Gastroesophageal sphincter (tissue), 4 donors: ENCODE measurements around the gene RBM23. TPM values are rescaled to one million over a fixed set of nuclear protein-coding genes. Genes with fewer than 3 reads are reported as not detected.

Source experiments
- ATAC-seq: fragments of 150-250 bp; one replicate; pipeline ENCODE4 v1.9.1; 2016; ENCODE audit warnings: mild to moderate bottlenecking, moderate library complexity
- H3K27ac ChIP-seq, 4 donors: fragments of 200-600 bp; sonication (generic) in 3 of 4; 1 replicate in 3 of 4; 2 replicates in 1 of 4; pipeline ENCODE4 v1.5.1; 2016 to 2019
- H3K27me3 ChIP-seq: fragments of 200-600 bp; sonication (generic); one replicate; pipeline ENCODE4 v1.5.1; 2019
- H3K36me3 ChIP-seq, 2 donors: fragments of 200-600 bp; sonication (generic); one replicate each; pipeline ENCODE4 v1.5.1; 2019; ENCODE audit warnings: control low read depth in 1 of 2
- H3K4me1 ChIP-seq, 3 donors: fragments of 200-600 bp; sonication (generic); 1 replicate in 2 of 3; 2 replicates in 1 of 3; pipeline ENCODE4 v1.5.1; 2016 to 2019; ENCODE audit warnings: control low read depth in 2 of 3
- H3K4me3 ChIP-seq, 2 donors: fragments of 200-600 bp; sonication (generic); one replicate each; pipeline ENCODE4 v1.5.1; 2019; ENCODE audit warnings: mild to moderate bottlenecking in 1 of 2, moderate library complexity in 1 of 2
- H3K9me3 ChIP-seq, 3 donors: fragments of 200-600 bp; sonication (generic); one replicate each; pipeline ENCODE4 v1.5.1; 2017 to 2019; ENCODE audit warnings: control low read depth in 2 of 3
- CTCF ChIP-seq, 4 experiments: fragments of 200-600 bp in 2 of 4; fragments of 450-650 bp in 2 of 4; sonication (generic) in 1 of 4; IDR thresholded peaks; one replicate each; pipeline ENCODE4 v1.5.1; 2017 to 2019; ENCODE audit warnings: antibody characterized with exemption in 4 of 4, mild to moderate bottlenecking in 2 of 4, moderate library complexity in 2 of 4
- EP300 ChIP-seq: sonication (generic); formaldehyde crosslinking; IDR thresholded peaks from one replicate; pipeline ENCODE4 v1.6.1; 2017; ENCODE audit warnings: antibody characterized with exemption, mild to moderate bottlenecking
- POLR2A ChIP-seq, 2 donors: fragments of 450-650 bp; IDR thresholded peaks; one replicate each; pipeline ENCODE4 v1.6.1; 2017; ENCODE audit warnings: antibody characterized with exemption in 2 of 2, mild to moderate bottlenecking in 2 of 2, moderate library complexity in 1 of 2
- POLR2AphosphoS5 ChIP-seq: sonication (generic); formaldehyde crosslinking; IDR thresholded peaks from one replicate; pipeline ENCODE4 v1.6.1; 2017; ENCODE audit warnings: antibody characterized with exemption
- WGBS, 2 donors: methylation state at CpG; one replicate each; pipeline ENCODE4 v1.1.5; 2018; ENCODE audit warnings: low coverage in 1 of 2; 5-methylcytosine and 5-hydroxymethylcytosine counted together
- total RNA-seq, 4 donors: library from RNA; depleted of rRNA; stranded (reverse); fragments of >200 nt; gene quantifications; one replicate each; pipeline ENCODE4 v1.1.0, GENCODE V29; 2016

The RBM23 gene
- total RNA-seq, 4 donors from 2014 or later: 94.4 to 855 (median 368) TPM

- Histone ChIP-seq H3K4me3 (no peak overlapping the region), H3K27me3 (no peaks in the 10 kb centered on the region), H3K4me1 (peaks cover 0 to 45% (median 0%) of the 10 kb centered on the region in 3 donors), H3K36me3 (peaks cover 10 to 79% of the 10 kb centered on the region in 2 donors), H3K9me3 (no peaks in the 10 kb centered on the region), H3K27ac (no peak overlapping the region)
- ATAC-seq: no peak
- TF ChIP-seq CTCF (IDR thresholded peaks at IDR 0.05): no peak
- no peak for TF ChIP-seq POLR2AphosphoS5
- no peak for TF ChIP-seq POLR2A (IDR thresholded peaks at IDR 0.05)
- TF ChIP-seq EP300: no peak
- WGBS, 2 donors: 79 to 80% methylated on average over 6 to 7 of the region's 8 CpGs
Observed at GRCh38 chr14:22908601-22909000, 10.3 kb downstream of the RBM23 start.

- TF ChIP-seq CTCF (IDR thresholded peaks at IDR 0.05) (no peak), POLR2AphosphoS5 (no peak), EP300 (no peak), POLR2A (IDR thresholded peaks at IDR 0.05) (no peak)
- H3K36me3 ChIP-seq: peaks cover 10 to 91% of the 10 kb centered on the region in 2 donors
- WGBS, 2 donors: 86% methylated on average over 3 of the region's 3 CpGs
Observed at GRCh38 chr14:22907429-22907828, 11.5 kb downstream of the RBM23 start.

GRCh38 chr14:22906073-22906472 lies 12.9 kb downstream of the RBM23 start:
- 90 to 95% methylated on average over 12 to 17 of the region's 20 CpGs for WGBS, 2 donors
- ATAC-seq: no peak
- peaks cover 13 to 96% of the 10 kb centered on the region in 2 donors for H3K36me3 ChIP-seq
- no peaks in the 10 kb centered on the region for H3K9me3 ChIP-seq
- no peak for TF ChIP-seq POLR2AphosphoS5
- TF ChIP-seq EP300: no peak
- TF ChIP-seq CTCF (IDR thresholded peaks at IDR 0.05): no peak
- TF ChIP-seq POLR2A (IDR thresholded peaks at IDR 0.05): no peak
- H3K27ac ChIP-seq: no peak overlapping the region
- H3K4me1 ChIP-seq: peaks cover 0 to 25% (median 0%) of the 10 kb centered on the region in 3 donors
- no peaks in the 10 kb centered on the region for H3K27me3 ChIP-seq
- no peak overlapping the region for H3K4me3 ChIP-seq

More at GRCh38 chr14:22907429-22907828, 11.5 kb downstream of the RBM23 start:
- Histone ChIP-seq H3K27me3 (no peaks in the 10 kb centered on the region), H3K9me3 (no peaks in the 10 kb centered on the region), H3K4me3 (no peak overlapping the region), H3K27ac (no peak overlapping the region), H3K4me1 (peaks cover 0 to 39% (median 0%) of the 10 kb centered on the region in 3 donors)
- no peak for ATAC-seq

GRCh38 chr14:22905627-22906026 lies 13.3 kb downstream of the RBM23 start:
- H3K27me3 ChIP-seq: no peaks in the 10 kb centered on the region
- WGBS, 2 donors: 92 to 100% methylated on average over 3 to 4 of the region's 4 CpGs
- no peak overlapping the region for H3K4me3 ChIP-seq
- H3K9me3 ChIP-seq: no peaks in the 10 kb centered on the region
- no peak for ATAC-seq
- H3K4me1 ChIP-seq: peaks cover 0 to 21% (median 0%) of the 10 kb centered on the region in 3 donors
- peaks cover 15 to 96% of the 10 kb centered on the region in 2 donors for H3K36me3 ChIP-seq
- TF ChIP-seq EP300 (no peak), CTCF (IDR thresholded peaks at IDR 0.05) (no peak), POLR2A (IDR thresholded peaks at IDR 0.05) (no peak), POLR2AphosphoS5 (no peak)
- no peak overlapping the region for H3K27ac ChIP-seq

DNA sequence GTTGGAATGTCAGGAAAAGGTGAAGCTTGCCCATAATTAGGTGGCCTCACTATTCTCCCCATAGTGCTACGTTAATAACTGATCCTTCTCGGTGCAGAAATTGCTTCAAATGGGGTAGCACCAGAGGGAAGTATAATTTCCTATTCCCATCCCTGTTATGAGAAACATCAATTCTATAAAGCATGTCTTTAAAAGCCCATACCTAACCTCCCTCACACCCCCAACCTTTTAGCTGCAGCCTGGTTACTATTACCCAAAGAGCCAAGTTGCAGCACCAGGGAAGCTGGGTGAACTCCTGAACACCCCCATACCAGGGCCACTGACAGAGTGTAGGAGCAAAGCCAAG lies 15.2 kb downstream of the RBM23 start:
- no peak overlapping the region for H3K4me3 ChIP-seq
- no peak for TF ChIP-seq POLR2A (IDR thresholded peaks at IDR 0.05)
- TF ChIP-seq EP300: no peak
- TF ChIP-seq POLR2AphosphoS5: no peak
- no peak for TF ChIP-seq CTCF (IDR thresholded peaks at IDR 0.05)
- peaks cover 0 to 22% (median 0%) of the 10 kb centered on the region in 3 donors for H3K4me1 ChIP-seq
- ATAC-seq: no peak
- no peaks in the 10 kb centered on the region for H3K27me3 ChIP-seq
- WGBS, 2 donors: 72% methylated on average over 2 of the region's 2 CpGs; no CpG with 5 or more reads in 1 of the 2 donors
- H3K36me3 ChIP-seq: peaks cover 13 to 85% of the 10 kb centered on the region in 2 donors
- H3K9me3 ChIP-seq: no peaks in the 10 kb centered on the region
- no peak overlapping the region for H3K27ac ChIP-seq
